ENCODE results near the gene MYO1G. TPM values are rescaled to one million over a fixed set of nuclear protein-coding genes. Genes with fewer than 3 reads are reported as not detected.

The MYO1G gene
- total RNA-seq, 1 experiment from 2014 or later, result 0.57 TPM

- Histone ChIP-seq H2BK120ac (ENCODE audit: low read depth, low read length, poor library complexity, severe bottlenecking) (no peak overlapping the region), H2AK5ac (ENCODE audit: insufficient read length, low read length) (no peak overlapping the region), H4K20me1 (ENCODE audit: control insufficient read depth, insufficient read depth, insufficient read length) (no peaks in the 10 kb centered on the region), H3K56ac (ENCODE audit: insufficient read length, low read depth, low read length) (no peak overlapping the region), H2BK12ac (ENCODE audit: insufficient read length, low read depth, low read length) (no peak overlapping the region), H3K4ac (ENCODE audit: low read depth, low read length) (no peak overlapping the region), H3K23ac (ENCODE audit: insufficient read length, low read depth, low read length) (no peak overlapping the region), H3K27ac (ENCODE audit: insufficient read length, low read depth, low read length) (no peak overlapping the region), H3K23me2 (ENCODE audit: insufficient read length, low read depth, low read length, poor library complexity, severe bottlenecking) (no peaks in the 10 kb centered on the region), H3K79me1 (ENCODE audit: insufficient read depth, low read depth, low read length, poor library complexity, severe bottlenecking) (no peaks in the 10 kb centered on the region), H3K79me2 (ENCODE audit: insufficient read depth, low read length) (no peaks in the 10 kb centered on the region), H3T11ph (ENCODE audit: low read length) (no peak overlapping the region), H3K27me3 (ENCODE audit: insufficient read depth, low read length) (no peaks in the 10 kb centered on the region), H3K14ac (ENCODE audit: insufficient read depth, low read length) (no peak overlapping the region), H3K4me2 (ENCODE audit: insufficient read depth, insufficient read length, low read length) (no peak overlapping the region), H2AFZ (ENCODE audit: low read length) (no peak overlapping the region), H3K9me3 (ENCODE audit: control insufficient read depth, low read depth, low read length) (no peaks in the 10 kb centered on the region), H4K91ac (ENCODE audit: insufficient read length, low read depth, low read length) (no peak overlapping the region), H2BK20ac (ENCODE audit: low read depth, low read length, poor library complexity, severe bottlenecking) (no peak overlapping the region), H3K9ac (ENCODE audit: extremely low read depth, insufficient read length, low read length) (no peak overlapping the region), H4K8ac (replicated peaks; ENCODE audit: insufficient read length, low read depth, low read length) (no peak overlapping the region), H3K18ac (ENCODE audit: insufficient read length, low read depth, low read length) (no peak overlapping the region), H2BK5ac (ENCODE audit: insufficient read length, low read length) (no peak overlapping the region), H2BK15ac (ENCODE audit: low read depth, low read length) (no peak overlapping the region), H3K4me1 (ENCODE audit: insufficient read depth, low read length) (no peaks in the 10 kb centered on the region), H4K5ac (ENCODE audit: insufficient read length, low read depth, low read length) (no peak overlapping the region)
- TF ChIP-seq, protein P1, sequence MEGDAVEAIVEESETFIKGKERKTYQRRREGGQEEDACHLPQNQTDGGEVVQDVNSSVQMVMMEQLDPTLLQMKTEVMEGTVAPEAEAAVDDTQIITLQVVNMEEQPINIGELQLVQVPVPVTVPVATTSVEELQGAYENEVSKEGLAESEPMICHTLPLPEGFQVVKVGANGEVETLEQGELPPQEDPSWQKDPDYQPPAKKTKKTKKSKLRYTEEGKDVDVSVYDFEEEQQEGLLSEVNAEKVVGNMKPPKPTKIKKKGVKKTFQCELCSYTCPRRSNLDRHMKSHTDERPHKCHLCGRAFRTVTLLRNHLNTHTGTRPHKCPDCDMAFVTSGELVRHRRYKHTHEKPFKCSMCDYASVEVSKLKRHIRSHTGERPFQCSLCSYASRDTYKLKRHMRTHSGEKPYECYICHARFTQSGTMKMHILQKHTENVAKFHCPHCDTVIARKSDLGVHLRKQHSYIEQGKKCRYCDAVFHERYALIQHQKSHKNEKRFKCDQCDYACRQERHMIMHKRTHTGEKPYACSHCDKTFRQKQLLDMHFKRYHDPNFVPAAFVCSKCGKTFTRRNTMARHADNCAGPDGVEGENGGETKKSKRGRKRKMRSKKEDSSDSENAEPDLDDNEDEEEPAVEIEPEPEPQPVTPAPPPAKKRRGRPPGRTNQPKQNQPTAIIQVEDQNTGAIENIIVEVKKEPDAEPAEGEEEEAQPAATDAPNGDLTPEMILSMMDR (conservative IDR thresholded peaks at IDR 0.05), result no peak
- peaks cover 0 to 27% (median 2%) of the 10 kb centered on the region in 3 experiments; a peak in 5 of 7 replicates for H3K36me3 Mint-ChIP-seq (ENCODE audit: insufficient read depth in 1 of 3, low read depth in 3 of 3)
- WGBS (ENCODE audit: extremely low coverage, insufficient read length, low lambda C conversion rate), result no CpG with 5 or more reads among the region's 6 CpGs
- H3K9me3 Mint-ChIP-seq, result no peaks in the 10 kb centered on the region; a peak in 1 of 5 replicates
- no peak for DNase-seq
- no peaks in the 10 kb centered on the region for H3K4me1 Mint-ChIP-seq
- no peak overlapping the region; a peak in 1 of 7 replicates for H3K27ac Mint-ChIP-seq
- no peak overlapping the region for H3K4me3 Mint-ChIP-seq
- H3K27me3 Mint-ChIP-seq (ENCODE audit: low read depth), result no peaks in the 10 kb centered on the region; the same call in 1 of the 2 replicates
Measured at GRCh38 chr7:44976040-44976745, 2.6 kb downstream of the MYO1G start.

Data from H9 (cell line).